SU-DHL-6 (cell line): ENCODE results near the gene TBC1D32.
"Not testable (repeated sequence)": the region's sequence is repeated elsewhere in the genome, so short reads cannot be mapped to it uniquely, and the experiment has no call there.

Experiments used
- H2AFZ ChIP-seq: fragments of 200-600 bp; sonication (generic); 2 replicates; pipeline ENCODE4 v1.6.1; 2014; ENCODE audit warnings: low read depth, mild to moderate bottlenecking, moderate library complexity, mixed read lengths, antibody characterized with exemption, low read length; ENCODE audit not compliant: severe bottlenecking
- H3F3A ChIP-seq: fragments of 200-600 bp; shearing (Covaris generic); 2 replicates; pipeline ENCODE4 v1.6.0; 2016; ENCODE audit warnings: antibody characterized with exemption, mild to moderate bottlenecking; ENCODE audit not compliant: insufficient read depth
- H3K27ac ChIP-seq: fragments of 200-600 bp; sonication (generic); 2 replicates; pipeline ENCODE4 v1.5.1; 2016; ENCODE audit warnings: low read depth, mild to moderate bottlenecking, low read length, moderate library complexity, mixed read lengths
- H3K27me3 ChIP-seq: fragments of 200-600 bp; sonication (generic), shearing (Covaris generic); 2 replicates; pipeline ENCODE4 v1.6.0; 2014; ENCODE audit warnings: mild to moderate bottlenecking, low read length
- H3K36me3 ChIP-seq: fragments of 200-600 bp; sonication (generic); 2 replicates; pipeline ENCODE4 v1.6.1; 2014; ENCODE audit warnings: mild to moderate bottlenecking, low read length, mixed read lengths
- H3K4me2 ChIP-seq: fragments of 300-600, 200-600 bp; shearing (Covaris generic), sonication (generic); 2 replicates; pipeline ENCODE4 v1.6.0; 2014; ENCODE audit warnings: low read length, low read depth, mild to moderate bottlenecking; ENCODE audit not compliant: poor library complexity, severe bottlenecking
- H3K4me3 ChIP-seq: fragments of 200-600 bp; sonication (generic); 2 replicates; pipeline ENCODE4 v1.5.1; 2014; ENCODE audit warnings: antibody characterized with exemption, low read length, mild to moderate bottlenecking, mixed read lengths; ENCODE audit not compliant: insufficient read depth, poor library complexity, severe bottlenecking
- H3K79me2 ChIP-seq: fragments of 200-600 bp; sonication (generic); 2 replicates; pipeline ENCODE4 v1.6.1; 2014; ENCODE audit warnings: mild to moderate bottlenecking, low read length, moderate library complexity; ENCODE audit not compliant: insufficient read depth
- H3K9ac ChIP-seq: fragments of 200-600 bp; sonication (generic); 2 replicates; pipeline ENCODE4 v1.7.0; 2014; ENCODE audit warnings: mild to moderate bottlenecking, low read length
- H3K9me2 ChIP-seq: fragments of 200-600 bp; sonication (generic); replicated peaks from 2 replicates; pipeline ENCODE4 v1.6.1; 2014; ENCODE audit warnings: low read length; ENCODE audit not compliant: insufficient read depth
- H3K9me3 ChIP-seq: fragments of 200-600 bp; sonication (generic); 2 replicates; pipeline ENCODE4 v1.6.1; 2014; ENCODE audit warnings: low read length, mixed read lengths; ENCODE audit not compliant: insufficient read depth
- H4K20me1 ChIP-seq: fragments of 200-600 bp; sonication (generic); 2 replicates; pipeline ENCODE4 v1.6.1; 2014; ENCODE audit warnings: low read depth, mild to moderate bottlenecking, antibody characterized with exemption, low read length, moderate library complexity, mixed read lengths
- EZH2phosphoT487 ChIP-seq: fragments of 200-600 bp; sonication (generic), shearing (Covaris generic); conservative IDR thresholded peaks from 2 replicates; pipeline ENCODE4 v1.6.1; 2018; ENCODE audit warnings: mild to moderate bottlenecking, antibody characterized with exemption, low read length, moderate library complexity, mixed read lengths
- TF ChIP-seq, protein P1 (sequence below): fragments of 200-600 bp; sonication (generic); IDR thresholded peaks from one replicate; pipeline ENCODE4 v1.5.1; 2017; ENCODE audit warnings: antibody characterized with exemption, mild to moderate bottlenecking, low read length, moderate library complexity; ENCODE audit not compliant: insufficient read depth, poor library complexity, severe bottlenecking

TBC1D32 gene

GRCh38 chr6:121067381-121067780 lies 266.9 kb downstream of the TBC1D32 start:
- H4K20me1 ChIP-seq, result no peaks in the 10 kb centered on the region
- H3K9me3 ChIP-seq, result no peaks in the 10 kb centered on the region
- H3K9me2 ChIP-seq, result no peaks in the 10 kb centered on the region
- no peaks in the 10 kb centered on the region for H3K79me2 ChIP-seq
- no peak overlapping the region for H3K9ac ChIP-seq
- H2AFZ ChIP-seq, result no peak overlapping the region
- H3K27ac ChIP-seq, result no peak overlapping the region
- no peaks in the 10 kb centered on the region for H3F3A ChIP-seq
- TF ChIP-seq, protein P1, sequence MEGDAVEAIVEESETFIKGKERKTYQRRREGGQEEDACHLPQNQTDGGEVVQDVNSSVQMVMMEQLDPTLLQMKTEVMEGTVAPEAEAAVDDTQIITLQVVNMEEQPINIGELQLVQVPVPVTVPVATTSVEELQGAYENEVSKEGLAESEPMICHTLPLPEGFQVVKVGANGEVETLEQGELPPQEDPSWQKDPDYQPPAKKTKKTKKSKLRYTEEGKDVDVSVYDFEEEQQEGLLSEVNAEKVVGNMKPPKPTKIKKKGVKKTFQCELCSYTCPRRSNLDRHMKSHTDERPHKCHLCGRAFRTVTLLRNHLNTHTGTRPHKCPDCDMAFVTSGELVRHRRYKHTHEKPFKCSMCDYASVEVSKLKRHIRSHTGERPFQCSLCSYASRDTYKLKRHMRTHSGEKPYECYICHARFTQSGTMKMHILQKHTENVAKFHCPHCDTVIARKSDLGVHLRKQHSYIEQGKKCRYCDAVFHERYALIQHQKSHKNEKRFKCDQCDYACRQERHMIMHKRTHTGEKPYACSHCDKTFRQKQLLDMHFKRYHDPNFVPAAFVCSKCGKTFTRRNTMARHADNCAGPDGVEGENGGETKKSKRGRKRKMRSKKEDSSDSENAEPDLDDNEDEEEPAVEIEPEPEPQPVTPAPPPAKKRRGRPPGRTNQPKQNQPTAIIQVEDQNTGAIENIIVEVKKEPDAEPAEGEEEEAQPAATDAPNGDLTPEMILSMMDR, result no peak
- no peak for TF ChIP-seq EZH2phosphoT487
- H3K4me2 ChIP-seq, result no peak overlapping the region
- no peaks in the 10 kb centered on the region for H3K27me3 ChIP-seq
- H3K36me3 ChIP-seq, result no peaks in the 10 kb centered on the region
- H3K4me3 ChIP-seq, result no peak overlapping the region

DNA sequence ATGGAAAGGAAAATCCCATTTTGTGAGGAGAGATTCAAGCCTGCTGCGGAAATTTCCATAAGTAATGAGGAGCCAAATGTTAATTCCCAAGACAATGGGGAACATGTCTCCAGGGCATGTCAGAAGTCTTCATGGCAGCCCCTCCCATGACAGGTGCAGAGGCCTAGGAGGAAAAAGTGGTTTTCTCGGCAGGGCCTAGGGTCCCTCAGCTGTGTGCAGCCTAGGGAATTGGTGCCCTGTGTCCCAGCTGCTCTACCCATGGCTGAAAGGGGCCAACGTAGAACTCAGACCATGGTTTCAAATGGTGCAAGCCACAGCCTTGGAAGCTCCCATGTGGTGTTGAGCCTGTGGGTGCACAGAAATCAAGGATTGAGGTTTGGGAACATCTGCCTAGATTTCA lies 269.9 kb downstream of the TBC1D32 start:
- TF ChIP-seq, protein P1, result no peak
- no peak for TF ChIP-seq EZH2phosphoT487
- Histone ChIP-seq H2AFZ (no peak overlapping the region), H3K27me3 (no peaks in the 10 kb centered on the region), H3F3A (no peaks in the 10 kb centered on the region), H3K9me2 (no peaks in the 10 kb centered on the region), H3K27ac (no peak overlapping the region), H3K9ac (no peak overlapping the region), H3K79me2 (no peaks in the 10 kb centered on the region), H3K36me3 (no peaks in the 10 kb centered on the region), H3K4me2 (no peak overlapping the region), H4K20me1 (no peaks in the 10 kb centered on the region), H3K4me3 (no peak overlapping the region), H3K9me3 (no peaks in the 10 kb centered on the region)

DNA sequence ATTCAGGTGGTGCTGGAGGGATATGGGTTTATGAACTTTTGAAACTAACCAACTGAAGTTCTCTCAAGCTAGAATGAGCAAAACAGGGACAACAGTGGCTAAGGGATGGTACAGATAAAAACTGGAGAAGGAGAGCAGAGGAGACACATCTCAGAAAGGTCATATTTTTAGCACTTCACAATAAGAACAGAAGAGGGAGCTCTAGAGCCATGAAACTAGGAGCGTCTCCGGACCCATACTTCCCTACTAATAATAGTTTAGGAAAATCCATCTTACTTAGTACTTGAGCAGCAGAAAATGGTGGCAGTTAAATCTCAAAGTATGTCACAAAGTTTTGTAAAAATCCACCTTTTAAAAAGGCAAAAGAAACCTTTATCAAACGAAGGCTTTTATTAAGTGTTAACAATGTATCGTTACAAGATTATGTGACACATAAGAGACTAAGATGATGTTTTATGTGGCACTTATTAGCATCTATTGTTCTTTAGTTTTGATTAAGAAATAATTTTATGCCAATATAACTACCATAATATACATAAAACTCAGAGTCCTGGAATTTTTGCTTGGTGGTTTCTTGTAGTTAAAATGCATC lies 278.6 kb downstream of the TBC1D32 start:
- Histone ChIP-seq H3K36me3 (no peaks in the 10 kb centered on the region), H3K9me3 (no peaks in the 10 kb centered on the region), H3K4me3 (no peak overlapping the region), H2AFZ (no peak overlapping the region), H4K20me1 (no peaks in the 10 kb centered on the region), H3K4me2 (no peak overlapping the region), H3K9ac (no peak overlapping the region), H3K27ac (no peak overlapping the region), H3K9me2 (no peaks in the 10 kb centered on the region), H3K79me2 (no peaks in the 10 kb centered on the region), H3K27me3 (no peaks in the 10 kb centered on the region), H3F3A (no peaks in the 10 kb centered on the region)
- TF ChIP-seq, protein P1, result peak; percentile 34
- no peak for TF ChIP-seq EZH2phosphoT487

GRCh38 chr6:121048593-121048992 lies 285.7 kb downstream of the TBC1D32 start:
- H3F3A ChIP-seq, H4K20me1 ChIP-seq, H3K79me2 ChIP-seq, H3K9me2 ChIP-seq, H3K4me2 ChIP-seq, H3K36me3 ChIP-seq, H2AFZ ChIP-seq, H3K4me3 ChIP-seq, H3K9ac ChIP-seq, H3K9me3 ChIP-seq, H3K27me3 ChIP-seq, H3K27ac ChIP-seq: not testable (repeated sequence)

DNA sequence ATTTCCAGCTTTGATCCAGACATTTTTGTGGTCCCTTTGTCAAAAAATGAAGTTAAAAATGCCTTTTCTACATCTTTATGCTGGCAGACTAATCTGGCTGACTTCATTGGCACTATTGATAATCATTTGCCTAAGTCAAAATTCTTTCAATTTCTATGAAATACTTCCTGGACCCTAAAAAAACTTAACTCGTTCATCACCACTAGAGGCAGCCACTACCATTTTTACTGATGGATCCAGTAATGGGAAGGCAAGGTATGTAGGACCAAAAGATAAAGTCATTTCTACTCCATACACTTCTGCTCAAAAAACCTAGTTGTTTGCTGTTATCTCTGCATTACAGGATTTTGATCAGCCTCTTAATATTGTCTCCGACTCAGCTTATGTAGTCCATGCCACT lies 289.4 kb downstream of the TBC1D32 start:
- not testable (repeated sequence) for H4K20me1 ChIP-seq, H3K4me2 ChIP-seq, H3K9me2 ChIP-seq, H3K27ac ChIP-seq, H3K9me3 ChIP-seq, H3K36me3 ChIP-seq, H3K79me2 ChIP-seq, H3K9ac ChIP-seq, H2AFZ ChIP-seq, H3K27me3 ChIP-seq, H3F3A ChIP-seq, H3K4me3 ChIP-seq

DNA sequence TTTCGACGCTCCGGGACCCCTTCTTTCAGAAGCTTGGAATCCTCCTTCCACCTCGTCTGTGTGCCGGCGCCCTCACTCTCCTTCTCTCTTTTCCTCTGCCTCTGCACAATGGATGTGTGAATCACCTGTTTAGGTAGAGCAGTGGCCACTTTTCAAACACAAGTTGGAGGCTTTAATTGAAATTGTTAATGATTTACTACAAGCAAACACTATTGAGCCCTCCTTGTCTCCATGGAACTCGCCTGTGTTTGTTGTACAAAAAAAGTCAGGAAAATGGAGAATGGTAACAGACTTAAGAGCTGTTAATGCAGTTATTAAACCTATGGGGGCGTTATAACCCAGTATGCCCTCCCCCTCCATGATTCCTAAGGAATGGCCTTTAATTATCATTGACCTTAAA lies 290.6 kb downstream of the TBC1D32 start:
- H3K4me3 ChIP-seq, H3K36me3 ChIP-seq, H3F3A ChIP-seq, H2AFZ ChIP-seq, H3K27me3 ChIP-seq, H3K79me2 ChIP-seq, H3K9me2 ChIP-seq, H3K9ac ChIP-seq, H3K4me2 ChIP-seq, H4K20me1 ChIP-seq, H3K27ac ChIP-seq, H3K9me3 ChIP-seq: not testable (repeated sequence)
